SK-N-SH treated with all-trans-retinoic acid at 6 μM for 48 hours (cell line): ENCODE data around the gene ADAMTS17.

Experiments used
- BACH2 ChIP-seq: fragments of 250-450 bp; sonication (Bioruptor Pico); IDR thresholded peaks from 2 replicates; pipeline ENCODE4 v1.9.0; 2021; ENCODE audit warnings: mild to moderate bottlenecking, borderline replicate concordance
- ESRRG ChIP-seq: fragments of 250-450 bp; sonication (Bioruptor Pico); IDR thresholded peaks from 2 replicates; pipeline ENCODE4 v1.6.1; 2021; ENCODE audit warnings: mild to moderate bottlenecking
- ISL1 ChIP-seq: fragments of 250-450 bp; sonication (Bioruptor Pico); IDR thresholded peaks from 2 replicates; pipeline ENCODE4 v2.1.2; 2022; ENCODE audit warnings: mild to moderate bottlenecking, moderate library complexity
- PATZ1 ChIP-seq: fragments of 250-450 bp; sonication (Bioruptor Pico); IDR thresholded peaks from 2 replicates; pipeline ENCODE4 v1.8.0; 2020; ENCODE audit warnings: mild to moderate bottlenecking, moderate library complexity, borderline replicate concordance
- POU6F1 ChIP-seq: fragments of 250-450 bp; sonication (Bioruptor Pico); IDR thresholded peaks from 2 replicates; pipeline ENCODE4 v1.8.0; 2021; ENCODE audit warnings: low read depth, mild to moderate bottlenecking, moderate library complexity, borderline replicate concordance
- RARB ChIP-seq: fragments of 250-450 bp; sonication (Bioruptor Pico); IDR thresholded peaks from 2 replicates; pipeline ENCODE4 v1.8.0; 2021; ENCODE audit warnings: mild to moderate bottlenecking, moderate library complexity
- SNAI2 ChIP-seq: fragments of 250-450 bp; sonication (Bioruptor Pico); IDR thresholded peaks from 2 replicates; pipeline ENCODE4 v1.5.0; 2020; ENCODE audit warnings: mild to moderate bottlenecking, moderate library complexity
- ZC3H10 ChIP-seq: fragments of 250-450 bp; sonication (Bioruptor Pico); IDR thresholded peaks from 2 replicates; pipeline ENCODE4 v1.5.1; 2021; ENCODE audit warnings: mild to moderate bottlenecking, moderate library complexity
- ZFP3 ChIP-seq: fragments of 250-450 bp; sonication (Bioruptor Pico); IDR thresholded peaks from 2 replicates; pipeline ENCODE4 v1.5.0; 2020; ENCODE audit warnings: mild to moderate bottlenecking, moderate library complexity
- ZFP30 ChIP-seq: fragments of 450-650 bp; formaldehyde crosslinking; IDR thresholded peaks from 2 replicates; pipeline ENCODE4 v1.5.0; 2022; ENCODE audit warnings: mild to moderate bottlenecking, moderate library complexity
- TF ChIP-seq, protein P1 (sequence below): fragments of 250-450 bp; sonication (Bioruptor Pico); IDR thresholded peaks from 2 replicates; pipeline ENCODE4 v1.5.1; 2020; ENCODE audit warnings: low read depth, mild to moderate bottlenecking, moderate library complexity

GRCh38 chr15:100022391-100022790, 319.4 kb downstream of the ADAMTS17 start:
- TF ChIP-seq PATZ1 (CRISPR knock-in tag) (no peak), RARB (CRISPR knock-in tag) (no peak), ZC3H10 (CRISPR knock-in tag) (no peak), BACH2 (CRISPR knock-in tag) (no peak), ESRRG (no peak), SNAI2 (CRISPR knock-in tag) (no peak), ZFP3 (CRISPR knock-in tag) (no peak), ISL1 (no peak), ZFP30 (CRISPR knock-in tag) (no peak), POU6F1 (CRISPR knock-in tag) (no peak)
- TF ChIP-seq, protein P1, sequence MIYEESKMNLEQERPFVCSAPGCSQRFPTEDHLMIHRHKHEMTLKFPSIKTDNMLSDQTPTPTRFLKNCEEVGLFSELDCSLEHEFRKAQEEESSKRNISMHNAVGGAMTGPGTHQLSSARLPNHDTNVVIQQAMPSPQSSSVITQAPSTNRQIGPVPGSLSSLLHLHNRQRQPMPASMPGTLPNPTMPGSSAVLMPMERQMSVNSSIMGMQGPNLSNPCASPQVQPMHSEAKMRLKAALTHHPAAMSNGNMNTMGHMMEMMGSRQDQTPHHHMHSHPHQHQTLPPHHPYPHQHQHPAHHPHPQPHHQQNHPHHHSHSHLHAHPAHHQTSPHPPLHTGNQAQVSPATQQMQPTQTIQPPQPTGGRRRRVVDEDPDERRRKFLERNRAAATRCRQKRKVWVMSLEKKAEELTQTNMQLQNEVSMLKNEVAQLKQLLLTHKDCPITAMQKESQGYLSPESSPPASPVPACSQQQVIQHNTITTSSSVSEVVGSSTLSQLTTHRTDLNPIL (CRISPR knock-in tag), result no peak
